Astrocyte (in vitro differentiated cells and primary cell): ENCODE measurements around the gene CLCN4. TPM values are rescaled to one million over a fixed set of nuclear protein-coding genes. Genes with fewer than 3 reads are reported as not detected.
A peak's percentile ranks its signal among the peaks of the same experiment; 100 is the strongest.

Source experiments
- DNase-seq: peaks from one replicate; pipeline ENCODE4 v3.0.0-alpha.2; 2010; ENCODE audit warnings: low read depth
- FAIRE-seq: peaks from 2 replicates; lab custom pipeline; 2011; peaks lifted over from hg19 to GRCh38; lab: Jason Lieb, UNC
- H2AFZ ChIP-seq: 2 replicates; pipeline ENCODE4 v1.6.0; 2012; ENCODE audit warnings: low read depth, low read length, inconsistent platforms
- H3K27ac ChIP-seq: 2 replicates; pipeline ENCODE4 v1.5.1; 2011; ENCODE audit warnings: low read depth, low read length, inconsistent platforms
- H3K27me3 ChIP-seq: 2 replicates; pipeline ENCODE4 v1.6.0; 2011; ENCODE audit warnings: low read length, inconsistent platforms; ENCODE audit not compliant: insufficient read depth
- H3K36me3 ChIP-seq: 2 replicates; pipeline ENCODE4 v1.5.1; 2011; ENCODE audit warnings: low read length, inconsistent platforms; ENCODE audit not compliant: insufficient read depth
- H3K4me1 ChIP-seq: 2 replicates; pipeline ENCODE4 v1.5.1; 2011; ENCODE audit warnings: low read length, inconsistent platforms; ENCODE audit not compliant: insufficient read depth
- H3K4me2 ChIP-seq: 2 replicates; pipeline ENCODE4 v1.6.0; 2012; ENCODE audit warnings: low read length, inconsistent platforms
- H3K4me3 ChIP-seq: 2 replicates; pipeline ENCODE4 v1.5.1; 2011; ENCODE audit warnings: low read depth, mild to moderate bottlenecking, low read length, inconsistent platforms; ENCODE audit not compliant: insufficient read depth
- H3K79me2 ChIP-seq: 2 replicates; pipeline ENCODE4 v1.6.0; 2012; ENCODE audit warnings: mild to moderate bottlenecking, low read length, inconsistent platforms; ENCODE audit not compliant: insufficient read depth
- H3K9ac ChIP-seq: 2 replicates; pipeline ENCODE4 v1.6.0; 2012; ENCODE audit warnings: mild to moderate bottlenecking, low read length, inconsistent platforms
- H3K9me3 ChIP-seq: 2 replicates; pipeline ENCODE4 v1.5.1; 2012; ENCODE audit warnings: low read depth, mild to moderate bottlenecking, low read length, inconsistent platforms; ENCODE audit not compliant: insufficient read depth
- H4K20me1 ChIP-seq: 2 replicates; pipeline ENCODE4 v1.6.0; 2012; ENCODE audit warnings: low read length, inconsistent platforms; ENCODE audit not compliant: insufficient read depth
- H3K27ac Mint-ChIP-seq: one replicate; pipeline ENCODE4 v1.8.0; 2021; ENCODE audit warnings: mild to moderate bottlenecking, mixed read lengths; ENCODE audit not compliant: unreplicated experiment
- H3K27me3 Mint-ChIP-seq: one replicate; pipeline ENCODE4 v1.8.0; 2021; ENCODE audit warnings: low read depth, mixed read lengths; ENCODE audit not compliant: unreplicated experiment
- H3K36me3 Mint-ChIP-seq: one replicate; pipeline ENCODE4 v1.8.0; 2021; ENCODE audit warnings: low read depth, mixed read lengths; ENCODE audit not compliant: unreplicated experiment
- H3K4me1 Mint-ChIP-seq: one replicate; pipeline ENCODE4 v1.8.0; 2021; ENCODE audit warnings: low read depth, mixed read lengths; ENCODE audit not compliant: unreplicated experiment
- H3K4me3 Mint-ChIP-seq: one replicate; pipeline ENCODE4 v1.8.0; 2021; ENCODE audit warnings: mild to moderate bottlenecking, moderate library complexity, mixed read lengths; ENCODE audit not compliant: unreplicated experiment
- H3K9me3 Mint-ChIP-seq: one replicate; pipeline ENCODE4 v1.8.0; 2021; ENCODE audit warnings: mild to moderate bottlenecking, mixed read lengths; ENCODE audit not compliant: unreplicated experiment
- CTCF ChIP-seq: IDR thresholded peaks from 2 replicates; pipeline ENCODE4 v1.5.1; 2011; ENCODE audit warnings: low read depth, mild to moderate bottlenecking, inconsistent platforms, low read length, moderate library complexity; ENCODE audit not compliant: insufficient read depth
- EZH2 ChIP-seq: IDR thresholded peaks from 2 replicates; pipeline ENCODE4 v1.6.1; 2012; ENCODE audit warnings: mild to moderate bottlenecking, low read length, inconsistent platforms; ENCODE audit not compliant: insufficient read depth
- total RNA-seq: library from RNA; stranded (reverse); gene quantifications from 2 replicates; pipeline ENCODE4 v1.2.1, GENCODE V29; 2021

Gene CLCN4
- total RNA-seq, 1 donor from 2014 or later, result 7.2 TPM

DNA sequence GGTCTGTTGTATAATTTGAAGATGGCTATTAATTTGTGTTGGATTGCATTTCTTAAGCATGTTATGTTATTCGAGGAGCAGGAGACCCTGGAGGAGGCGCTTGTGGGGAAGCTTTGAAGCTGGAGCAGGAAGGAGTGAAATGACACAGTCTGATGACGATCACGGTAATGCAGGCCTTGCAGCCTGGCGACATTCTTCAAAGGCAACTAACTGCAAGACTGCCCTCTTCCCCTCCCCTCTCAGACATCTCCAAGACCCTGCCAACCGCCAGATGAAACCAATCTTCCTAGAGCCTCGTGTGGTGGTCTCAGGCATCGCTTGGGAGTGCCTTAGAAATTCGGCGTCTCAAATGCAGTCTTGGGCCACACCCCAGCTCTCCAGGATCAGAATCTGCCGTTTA, 16.1 kb downstream of the CLCN4 start:
- Mint-ChIP-seq H3K4me1 (peaks cover 28% of the 10 kb centered on the region), H3K4me3 (no peak overlapping the region), H3K27me3 (no peaks in the 10 kb centered on the region), H3K9me3 (no peaks in the 10 kb centered on the region), H3K36me3 (no peaks in the 10 kb centered on the region), H3K27ac (peak overlapping the region; percentile 95)
- Histone ChIP-seq H4K20me1 (no peaks in the 10 kb centered on the region), H3K79me2 (peaks cover 5% of the 10 kb centered on the region), H2AFZ (peak overlapping the region; percentile 57), H3K36me3 (no peaks in the 10 kb centered on the region), H3K4me1 (peaks cover 18% of the 10 kb centered on the region), H3K27ac (peak overlapping the region; percentile 82), H3K27me3 (no peaks in the 10 kb centered on the region), H3K4me2 (peak overlapping the region; percentile 82), H3K9me3 (no peaks in the 10 kb centered on the region), H3K9ac (peak overlapping the region; percentile 78), H3K4me3 (no peak overlapping the region)
- FAIRE-seq (peak; percentile 90), DNase-seq (no peak)
- TF ChIP-seq CTCF (no peak), EZH2 (no peak)

GRCh38 chrX:10173331-10173900, 16.6 kb downstream of the CLCN4 start:
- H3K4me1 Mint-ChIP-seq, result peaks cover 28% of the 10 kb centered on the region
- TF ChIP-seq CTCF (no peak), EZH2 (no peak)
- Histone ChIP-seq H3K36me3 (no peaks in the 10 kb centered on the region), H3K79me2 (peaks cover 5% of the 10 kb centered on the region), H4K20me1 (no peaks in the 10 kb centered on the region), H3K27me3 (no peaks in the 10 kb centered on the region), H3K4me2 (peak overlapping the region; percentile 82), H3K9ac (peak overlapping the region; percentile 78), H3K4me3 (no peak overlapping the region), H3K9me3 (no peaks in the 10 kb centered on the region), H3K27ac (peak overlapping the region; percentile 82), H2AFZ (peak overlapping the region; percentile 57), H3K4me1 (peaks cover 18% of the 10 kb centered on the region)
- H3K36me3 Mint-ChIP-seq, result no peaks in the 10 kb centered on the region
- H3K9me3 Mint-ChIP-seq, result no peaks in the 10 kb centered on the region
- FAIRE-seq (peak; percentile 85), DNase-seq (peak; percentile 94)
- H3K4me3 Mint-ChIP-seq, result peak overlapping the region; percentile 76
- peak overlapping the region; percentile 95 for H3K27ac Mint-ChIP-seq
- no peaks in the 10 kb centered on the region for H3K27me3 Mint-ChIP-seq

DNA sequence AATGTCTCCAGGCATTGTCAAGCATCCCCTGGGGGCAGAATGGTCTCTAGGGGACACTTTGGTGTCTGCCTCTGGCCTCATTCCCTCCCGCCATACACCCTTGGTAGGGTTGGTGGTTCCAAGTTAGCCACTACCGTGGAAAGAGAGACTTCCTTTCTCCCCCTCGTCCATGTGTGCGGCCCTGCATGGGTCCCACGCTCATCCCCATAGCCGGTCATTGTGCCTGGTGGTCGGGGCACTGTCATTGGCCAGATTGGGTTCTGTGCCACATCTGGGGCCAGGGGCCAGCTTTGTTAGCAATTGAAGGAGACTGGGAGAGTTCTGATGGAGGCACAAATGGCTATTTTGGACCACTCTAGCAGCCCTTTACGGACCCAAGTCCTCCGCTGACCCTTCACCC, 17.3 kb downstream of the CLCN4 start:
- Histone ChIP-seq H4K20me1 (no peaks in the 10 kb centered on the region), H3K36me3 (no peaks in the 10 kb centered on the region), H3K27ac (peak overlapping the region; percentile 82), H3K4me2 (peak overlapping the region; percentile 82), H3K4me1 (peaks cover 18% of the 10 kb centered on the region), H2AFZ (peak overlapping the region; percentile 27), H3K9me3 (no peaks in the 10 kb centered on the region), H3K27me3 (no peaks in the 10 kb centered on the region), H3K79me2 (peaks cover 5% of the 10 kb centered on the region), H3K4me3 (peak overlapping the region; percentile 1), H3K9ac (peak overlapping the region; percentile 78)
- DNase-seq (no peak), FAIRE-seq (peak; percentile 90)
- Mint-ChIP-seq H3K9me3 (no peaks in the 10 kb centered on the region), H3K27me3 (no peaks in the 10 kb centered on the region), H3K4me1 (peaks cover 28% of the 10 kb centered on the region), H3K36me3 (no peaks in the 10 kb centered on the region), H3K27ac (peak overlapping the region; percentile 95), H3K4me3 (no peak overlapping the region)
- TF ChIP-seq CTCF (no peak), EZH2 (no peak)
